H1 (cell line): ENCODE measurements around the gene ADD3.

Experiments
- JUND ChIP-seq: IDR thresholded peaks from 2 replicates; pipeline ENCODE4 v1.6.1; 2011; ENCODE audit warnings: mild to moderate bottlenecking, improper control_type of control experiment, low read length
- SIX5 ChIP-seq: IDR thresholded peaks from 2 replicates; pipeline ENCODE4 v1.6.1; 2011; ENCODE audit warnings: mild to moderate bottlenecking, low read depth, low read length
- TEAD4 ChIP-seq: IDR thresholded peaks from 2 replicates; pipeline ENCODE4 v1.6.1; 2012; ENCODE audit warnings: low read depth, low read length, inconsistent platforms, mixed read lengths
- TF ChIP-seq, protein P1 (sequence below), 3 experiments: IDR thresholded peaks; 1 replicate in 2 of 3; 2 replicates in 1 of 3; pipeline versions ENCODE4 v1.5.1 to v1.6.1; 2011; ENCODE audit warnings: low read length in 3 of 3, mild to moderate bottlenecking in 3 of 3, inconsistent platforms in 2 of 3, low read depth in 1 of 3, moderate library complexity in 1 of 3; ENCODE audit not compliant: insufficient read depth in 1 of 3; ENCODE audit errors: control extremely low read depth in 1 of 3

DNA sequence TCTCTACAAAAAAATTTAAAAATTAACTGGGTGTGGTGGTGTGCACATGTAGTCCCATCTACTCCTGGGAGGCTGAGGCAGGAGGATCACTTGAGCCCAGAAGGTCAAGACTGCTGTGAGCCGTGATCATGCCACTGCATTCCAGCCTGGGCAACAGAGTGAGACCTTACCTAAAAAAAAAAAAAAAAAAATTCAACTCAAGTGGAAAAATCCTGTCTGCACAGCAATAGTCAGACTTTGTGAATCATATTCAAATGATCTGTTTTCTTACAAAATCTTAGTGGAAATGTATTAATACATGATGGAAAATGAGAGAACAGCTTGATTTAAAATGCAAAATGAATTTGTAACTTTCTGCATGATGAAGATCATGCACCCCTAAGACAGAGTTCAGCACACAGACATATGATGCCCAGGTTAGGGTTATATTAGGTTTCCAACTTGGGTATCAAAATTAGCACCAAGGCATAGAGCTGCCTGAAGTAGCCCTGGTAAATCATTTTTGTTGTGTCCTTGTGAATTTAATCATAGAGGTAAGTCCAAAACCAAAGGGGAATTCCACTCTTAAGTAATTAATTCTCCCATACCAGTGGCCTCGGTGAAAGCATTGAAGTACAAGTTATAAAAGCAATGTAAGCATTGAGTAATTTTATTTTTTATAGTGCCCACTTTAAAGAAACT is 93.8 kb downstream of the ADD3 start:
- TF ChIP-seq, protein P1, sequence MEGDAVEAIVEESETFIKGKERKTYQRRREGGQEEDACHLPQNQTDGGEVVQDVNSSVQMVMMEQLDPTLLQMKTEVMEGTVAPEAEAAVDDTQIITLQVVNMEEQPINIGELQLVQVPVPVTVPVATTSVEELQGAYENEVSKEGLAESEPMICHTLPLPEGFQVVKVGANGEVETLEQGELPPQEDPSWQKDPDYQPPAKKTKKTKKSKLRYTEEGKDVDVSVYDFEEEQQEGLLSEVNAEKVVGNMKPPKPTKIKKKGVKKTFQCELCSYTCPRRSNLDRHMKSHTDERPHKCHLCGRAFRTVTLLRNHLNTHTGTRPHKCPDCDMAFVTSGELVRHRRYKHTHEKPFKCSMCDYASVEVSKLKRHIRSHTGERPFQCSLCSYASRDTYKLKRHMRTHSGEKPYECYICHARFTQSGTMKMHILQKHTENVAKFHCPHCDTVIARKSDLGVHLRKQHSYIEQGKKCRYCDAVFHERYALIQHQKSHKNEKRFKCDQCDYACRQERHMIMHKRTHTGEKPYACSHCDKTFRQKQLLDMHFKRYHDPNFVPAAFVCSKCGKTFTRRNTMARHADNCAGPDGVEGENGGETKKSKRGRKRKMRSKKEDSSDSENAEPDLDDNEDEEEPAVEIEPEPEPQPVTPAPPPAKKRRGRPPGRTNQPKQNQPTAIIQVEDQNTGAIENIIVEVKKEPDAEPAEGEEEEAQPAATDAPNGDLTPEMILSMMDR (IDR thresholded peaks at IDR 0.05; ENCODE audit: control extremely low read depth in 1 of 3, insufficient read depth in 1 of 3, low read depth in 1 of 3, low read length in 3 of 3) = no peak
- TF ChIP-seq SIX5 (no peak), TEAD4 (no peak), JUND (no peak)
